H1 (cell line): Measurements from ENCODE around the gene HRH1. TPM values are rescaled to one million over a fixed set of nuclear protein-coding genes. Genes with fewer than 3 reads are reported as not detected.
"Not testable (repeated sequence)": the region's sequence is repeated elsewhere in the genome, so short reads cannot be mapped to it uniquely, and the experiment has no call there.

ENCODE experiments used
- CTCF ChIA-PET: fragments of 300-600 bp; sonication (Branson Sonifier 250); formaldehyde crosslinking; loops from one replicate; lab custom pipeline; 2021; ENCODE audit not compliant: partially characterized antibody; lab: Charles Lee
- POLR2A ChIA-PET: fragments of 300-600 bp; sonication (Branson Sonifier 250); formaldehyde crosslinking; loops from one replicate; lab custom pipeline; 2021; ENCODE audit warnings: inconsistent platforms; ENCODE audit not compliant: partially characterized antibody; lab: Charles Lee
- DNase-seq, 2 experiments: peaks; one replicate each; pipeline versions ENCODE4 v3.0.0 to v3.0.0-alpha.2; 2010 to 2022; ENCODE audit warnings: low spot score in 2 of 2, low read depth in 1 of 2, mixed read lengths in 1 of 2
- FAIRE-seq: peaks from 2 replicates; lab custom pipeline; 2011; peaks lifted over from hg19 to GRCh38; lab: Jason Lieb, UNC
- H2AFZ ChIP-seq: 2 replicates; pipeline ENCODE4 v1.8.1; 2012; ENCODE audit warnings: low read length, inconsistent platforms
- H2AK5ac ChIP-seq: 2 replicates; pipeline ENCODE4 v1.6.1; 2013; ENCODE audit warnings: low read depth, low read length
- H2BK120ac ChIP-seq: replicated peaks from 2 replicates; pipeline ENCODE3; 2013; ENCODE audit warnings: low read depth, low read length, inconsistent platforms
- H2BK12ac ChIP-seq: 2 replicates; pipeline ENCODE4 v1.6.1; 2013; ENCODE audit warnings: low read depth, low read length
- H2BK15ac ChIP-seq: 2 replicates; pipeline ENCODE4 v1.6.1; 2013; ENCODE audit warnings: low read length
- H2BK20ac ChIP-seq: 2 replicates; pipeline ENCODE4 v1.6.1; 2013; ENCODE audit warnings: low read length
- H2BK5ac ChIP-seq: 2 replicates; pipeline ENCODE4 v1.6.1; 2013; ENCODE audit warnings: low read depth, low read length
- H3K14ac ChIP-seq: 2 replicates; pipeline ENCODE4 v1.6.1; 2013; ENCODE audit warnings: inconsistent platforms; ENCODE audit not compliant: insufficient read length
- H3K18ac ChIP-seq: 2 replicates; pipeline ENCODE4 v1.6.1; 2013; ENCODE audit warnings: low read length; ENCODE audit errors: extremely low read depth
- H3K23ac ChIP-seq: 2 replicates; pipeline ENCODE4 v1.6.1; 2013; ENCODE audit warnings: inconsistent platforms; ENCODE audit not compliant: insufficient read length
- H3K23me2 ChIP-seq: 2 replicates; pipeline ENCODE4 v1.6.1; 2013; ENCODE audit warnings: low read depth, low read length
- H3K27ac ChIP-seq: 2 replicates; pipeline ENCODE4 v1.6.1; 2011; ENCODE audit warnings: low read depth, low read length, inconsistent platforms
- H3K27me3 ChIP-seq, 4 experiments: replicated peaks in 1 of 4; 1 replicate in 1 of 4; 2 replicates in 3 of 4; pipeline versions ENCODE4 v1.6.1 to v1.8.1; 2011 to 2013; ENCODE audit warnings: low read length in 3 of 4, mild to moderate bottlenecking in 3 of 4, inconsistent platforms in 2 of 4, mixed read lengths in 2 of 4, moderate library complexity in 1 of 4; ENCODE audit not compliant: control insufficient read depth in 3 of 4, insufficient read depth in 3 of 4; ENCODE audit errors: extremely low read depth in 1 of 4
- H3K36me3 ChIP-seq, 4 experiments: 2 replicates each; pipeline versions ENCODE4 v1.6.1 to v1.8.1; 2011 to 2013; ENCODE audit warnings: mild to moderate bottlenecking in 4 of 4, low read length in 3 of 4, moderate library complexity in 2 of 4, control low read depth in 1 of 4, inconsistent platforms in 1 of 4; ENCODE audit not compliant: insufficient read depth in 4 of 4, control insufficient read depth in 2 of 4
- H3K4ac ChIP-seq: replicated peaks from 2 replicates; pipeline ENCODE3; 2013; ENCODE audit warnings: low read length, low read depth, mixed read lengths, inconsistent platforms; ENCODE audit not compliant: insufficient read length
- H3K4me1 ChIP-seq, 4 experiments: replicated peaks in 1 of 4; 1 replicate in 1 of 4; 2 replicates in 3 of 4; pipeline versions ENCODE4 v1.6.1 to v1.8.1; 2011 to 2013; ENCODE audit warnings: low read length in 3 of 4, inconsistent platforms in 2 of 4, mixed read lengths in 1 of 4; ENCODE audit not compliant: insufficient read depth in 4 of 4, control insufficient read depth in 3 of 4
- H3K4me2 ChIP-seq, 2 experiments: 2 replicates each; pipeline versions ENCODE4 v1.6.1 to v1.8.1; 2011 to 2013; ENCODE audit warnings: low read depth in 2 of 2, low read length in 2 of 2, control low read depth in 1 of 2, inconsistent platforms in 1 of 2, mild to moderate bottlenecking in 1 of 2; ENCODE audit not compliant: insufficient read depth in 1 of 2
- H3K4me3 ChIP-seq, 4 experiments: fragments of 200-600, 300-600 bp in 1 of 4; sonication (generic), shearing (Covaris generic), sonication (Bioruptor Twin) in 1 of 4; 2 replicates each; pipeline versions ENCODE4 v1.5.1 to v1.8.1; 2011 to 2016; ENCODE audit warnings: low read length in 4 of 4, low read depth in 3 of 4, control low read depth in 2 of 4, inconsistent platforms in 2 of 4, mild to moderate bottlenecking in 2 of 4, mixed read lengths in 1 of 4, moderate library complexity in 1 of 4; ENCODE audit not compliant: insufficient read depth in 2 of 4; ENCODE audit errors: extremely low read depth in 1 of 4
- H3K56ac ChIP-seq: replicated peaks from 2 replicates; pipeline ENCODE3; 2013; ENCODE audit warnings: low read depth, mild to moderate bottlenecking, mixed read lengths, low read length, inconsistent platforms; ENCODE audit not compliant: insufficient read length
- H3K79me1 ChIP-seq: 2 replicates; pipeline ENCODE4 v1.6.1; 2013; ENCODE audit warnings: low read depth, low read length, control low read depth
- H3K79me2 ChIP-seq, 2 experiments: 2 replicates each; pipeline versions ENCODE4 v1.6.1 to v1.8.1; 2012 to 2013; ENCODE audit warnings: low read length in 2 of 2, mild to moderate bottlenecking in 2 of 2, inconsistent platforms in 1 of 2; ENCODE audit not compliant: insufficient read depth in 2 of 2, control insufficient read depth in 1 of 2
- H3K9ac ChIP-seq, 4 experiments: replicated peaks in 1 of 4; 1 replicate in 1 of 4; 2 replicates in 3 of 4; pipeline versions ENCODE4 v1.6.1 to v1.8.1; 2011 to 2013; ENCODE audit warnings: low read depth in 3 of 4, low read length in 3 of 4, control low read depth in 2 of 4, mild to moderate bottlenecking in 2 of 4, moderate library complexity in 2 of 4, inconsistent platforms in 1 of 4; ENCODE audit errors: extremely low read depth in 1 of 4
- H3K9me3 ChIP-seq, 2 experiments: 2 replicates each; pipeline versions ENCODE4 v1.6.1 to v1.8.1; 2012 to 2013; ENCODE audit warnings: mild to moderate bottlenecking in 2 of 2, moderate library complexity in 2 of 2, control low read depth in 1 of 2, inconsistent platforms in 1 of 2, low read depth in 1 of 2, low read length in 1 of 2, mixed read lengths in 1 of 2; ENCODE audit not compliant: insufficient read depth in 2 of 2
- H4K20me1 ChIP-seq, 2 experiments: replicated peaks in 1 of 2; 2 replicates each; pipeline versions ENCODE3 to v1.8.1; 2011 to 2013; ENCODE audit warnings: inconsistent platforms in 2 of 2, low read length in 2 of 2, mild to moderate bottlenecking in 1 of 2; ENCODE audit not compliant: insufficient read depth in 2 of 2, control insufficient read depth in 1 of 2
- H4K5ac ChIP-seq: 2 replicates; pipeline ENCODE4 v1.6.1; 2013; ENCODE audit warnings: low read length, low read depth, mixed read lengths, inconsistent platforms; ENCODE audit not compliant: insufficient read length
- H4K8ac ChIP-seq: 2 replicates; pipeline ENCODE4 v1.8.0; 2013; ENCODE audit warnings: mild to moderate bottlenecking, moderate library complexity, low read length, inconsistent platforms; ENCODE audit not compliant: insufficient read depth; ENCODE audit errors: extremely low read depth
- H4K91ac ChIP-seq: replicated peaks from 2 replicates; pipeline ENCODE3; 2013; ENCODE audit warnings: low read length, mixed read lengths, inconsistent platforms; ENCODE audit not compliant: insufficient read length
- WGBS, 2 experiments: shearing (Covaris generic) in 1 of 2; methylation state at CpG; one replicate each; pipeline versions ENCODE4 v1.1.6 to v1.1.7; 2013 to 2015; ENCODE audit warnings: low lambda C conversion rate in 2 of 2, mixed read lengths in 2 of 2, inconsistent platforms in 1 of 2, low coverage in 1 of 2, missing lambda C conversion rate in 1 of 2; ENCODE audit not compliant: insufficient replicate concordance in 2 of 2, insufficient coverage in 1 of 2, insufficient read length in 1 of 2; ENCODE audit errors: extremely low coverage in 1 of 2, missing lambda C conversion rate in 1 of 2; 5-methylcytosine and 5-hydroxymethylcytosine counted together
- polyA plus RNA-seq, 7 experiments: library from polyadenylated mRNA; depleted of rRNA in 3 of 7; stranded (reverse) in 5 of 7; unstranded in 2 of 7; fragments of >200 nt in 5 of 7; fragments of 200-250 nt in 2 of 7; gene quantifications; 1 replicate in 5 of 7; 2 replicates in 1 of 7; 4 replicates in 1 of 7; pipeline versions ENCODE4 v1.2.1 to v1.2.3, GENCODE V29; 2011 to 2013; ENCODE audit warnings: missing spikeins in 2 of 7, mixed read lengths in 2 of 7
- total RNA-seq: library from RNA; stranded (reverse); fragmentation: NEBNext Ultra II Directional; extraction: Animal tissue kit (Norgen Biotek cat#: 25700); gene quantifications from 2 replicates; pipeline ENCODE4 v1.2.1, GENCODE V29; 2021

The HRH1 gene
- total and polyA plus RNA-seq, 2 of the 8 experiments (the other 6 are each of a cell fraction or from before 2014, with no cell fraction given), result 0.11 TPM; not detected in 1

- H3K4me3 ChIP-seq, H3K79me1 ChIP-seq, H2BK12ac ChIP-seq, H3K23me2 ChIP-seq, H4K20me1 ChIP-seq, H3K9ac ChIP-seq, H2BK120ac ChIP-seq, H3K56ac ChIP-seq, H2AK5ac ChIP-seq, H4K5ac ChIP-seq, H3K27ac ChIP-seq, POLR2A ChIA-PET, H2BK15ac ChIP-seq, H4K8ac ChIP-seq, H3K79me2 ChIP-seq, H3K14ac ChIP-seq, H3K4me2 ChIP-seq, H2BK5ac ChIP-seq, H4K91ac ChIP-seq, H3K4ac ChIP-seq, H3K18ac ChIP-seq, H2BK20ac ChIP-seq, H3K36me3 ChIP-seq, H3K9me3 ChIP-seq, FAIRE-seq, H3K27me3 ChIP-seq, H3K4me1 ChIP-seq, H3K23ac ChIP-seq, DNase-seq: not testable (repeated sequence)
- peak overlapping the region; percentile 90; the same call in 1 of the 2 replicates for H2AFZ ChIP-seq
- WGBS, 2 experiments, result 95% methylated on average over 15 of the region's 15 CpGs; no CpG with 5 or more reads in 1 of the 2 experiments
- CTCF ChIA-PET, result interaction anchor here (0.7 to 2.1 kb wide), 2 partner anchors 11 to 101 kb away, joined by 3 to 6 read pairs; no protein-coding TSS in a partner anchor
Measured at GRCh38 chr3:11184328-11184969, 30.2 kb downstream of the HRH1 start.
